OCI-M2 (cell line): ENCODE measurements around the gene PREX1.
A peak's percentile ranks its signal among the peaks of the same experiment; 100 is the strongest.

Source experiments
- DNase-seq: peaks from one replicate; lab custom pipeline; 2025; ENCODE audit not compliant: unreplicated experiment; lab: John Stamatoyannopoulos, UW

PREX1 gene

DNA sequence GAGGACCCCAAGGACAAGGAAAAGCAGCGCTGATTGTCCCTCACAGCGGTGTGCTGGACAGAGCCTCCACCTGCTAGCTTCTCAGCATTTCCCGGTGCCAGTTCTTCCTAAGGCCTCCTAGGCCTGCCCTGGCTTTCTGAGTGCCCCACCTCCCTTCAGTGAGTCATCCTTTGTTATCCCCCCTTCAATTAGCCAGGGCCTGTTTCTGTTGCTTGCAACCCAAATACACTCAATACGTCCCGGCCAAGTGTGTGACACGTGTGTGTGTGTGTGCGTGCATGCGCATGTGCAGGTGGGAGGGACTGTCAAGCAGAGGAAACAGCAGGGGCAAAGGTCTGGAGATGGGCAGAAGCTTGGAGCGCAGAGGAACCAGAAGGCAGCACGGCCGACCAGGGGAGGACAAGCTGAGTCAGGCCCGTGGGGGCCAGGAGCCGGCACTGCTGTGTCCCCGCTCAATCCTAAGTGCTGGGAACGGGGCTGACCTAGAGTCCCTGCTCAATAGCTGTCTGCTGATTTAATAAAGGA lies 159.8 kb downstream of the PREX1 start:
- DNase-seq: no peak

DNA sequence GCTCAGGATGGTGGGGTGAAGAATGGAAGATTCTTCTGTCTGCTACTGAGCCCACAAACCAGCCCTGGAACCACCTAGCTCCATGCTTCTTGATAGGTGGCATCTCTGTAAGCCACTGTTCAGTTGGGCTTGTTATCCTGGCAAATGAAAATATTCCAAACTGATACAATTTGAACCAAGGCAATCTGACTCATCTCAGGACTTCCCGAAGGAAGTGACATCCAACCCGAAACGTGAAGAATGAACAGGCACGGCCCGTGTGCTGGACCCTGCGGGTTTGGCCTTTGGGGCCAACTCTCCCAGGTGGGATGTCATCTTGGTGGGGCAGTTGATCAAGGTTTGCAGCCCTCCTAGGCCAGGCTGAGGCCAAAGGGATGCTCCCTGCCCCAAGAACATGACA lies 160.3 kb downstream of the PREX1 start:
- DNase-seq: no peak

DNA sequence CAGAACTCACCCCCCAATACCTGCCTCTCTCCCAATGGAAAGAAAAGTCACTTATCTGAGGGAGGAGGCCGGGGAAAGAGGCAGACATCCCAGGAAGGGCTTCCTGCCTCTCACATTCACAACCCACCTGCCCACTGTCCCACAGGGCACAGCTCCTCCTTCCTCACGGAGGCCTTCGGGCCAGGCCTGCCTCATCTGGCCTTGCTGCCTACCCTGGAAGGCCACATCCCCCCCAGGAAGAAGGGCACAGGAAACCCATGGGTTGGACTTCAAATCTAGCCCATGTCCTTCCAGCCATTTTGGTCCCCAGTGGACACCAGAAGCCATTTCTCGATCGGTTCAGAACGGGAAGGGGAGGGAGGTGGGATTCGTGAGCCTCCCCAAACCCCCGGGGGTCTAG lies 162.0 kb downstream of the PREX1 start:
- no peak for DNase-seq

DNA sequence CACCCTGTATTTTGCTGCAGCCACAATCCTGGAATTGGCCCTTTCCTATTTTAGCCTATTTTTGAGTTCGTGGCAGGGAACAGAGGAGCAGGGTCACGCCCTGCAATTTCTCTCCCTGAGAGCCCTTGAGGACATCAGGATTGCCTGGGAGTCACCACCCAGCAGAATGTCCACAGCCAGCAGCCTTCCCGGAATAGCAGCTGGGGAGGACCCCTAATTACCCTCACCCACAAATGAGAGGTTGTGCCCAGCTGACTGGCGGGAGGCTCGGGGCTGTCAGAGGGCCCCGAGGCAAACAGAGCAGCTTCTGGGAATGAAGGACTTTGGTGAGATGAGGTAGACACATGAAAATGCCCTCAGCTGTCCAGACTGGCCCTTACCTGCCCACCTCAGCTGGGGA lies 165.1 kb downstream of the PREX1 start:
- no peak for DNase-seq

DNA sequence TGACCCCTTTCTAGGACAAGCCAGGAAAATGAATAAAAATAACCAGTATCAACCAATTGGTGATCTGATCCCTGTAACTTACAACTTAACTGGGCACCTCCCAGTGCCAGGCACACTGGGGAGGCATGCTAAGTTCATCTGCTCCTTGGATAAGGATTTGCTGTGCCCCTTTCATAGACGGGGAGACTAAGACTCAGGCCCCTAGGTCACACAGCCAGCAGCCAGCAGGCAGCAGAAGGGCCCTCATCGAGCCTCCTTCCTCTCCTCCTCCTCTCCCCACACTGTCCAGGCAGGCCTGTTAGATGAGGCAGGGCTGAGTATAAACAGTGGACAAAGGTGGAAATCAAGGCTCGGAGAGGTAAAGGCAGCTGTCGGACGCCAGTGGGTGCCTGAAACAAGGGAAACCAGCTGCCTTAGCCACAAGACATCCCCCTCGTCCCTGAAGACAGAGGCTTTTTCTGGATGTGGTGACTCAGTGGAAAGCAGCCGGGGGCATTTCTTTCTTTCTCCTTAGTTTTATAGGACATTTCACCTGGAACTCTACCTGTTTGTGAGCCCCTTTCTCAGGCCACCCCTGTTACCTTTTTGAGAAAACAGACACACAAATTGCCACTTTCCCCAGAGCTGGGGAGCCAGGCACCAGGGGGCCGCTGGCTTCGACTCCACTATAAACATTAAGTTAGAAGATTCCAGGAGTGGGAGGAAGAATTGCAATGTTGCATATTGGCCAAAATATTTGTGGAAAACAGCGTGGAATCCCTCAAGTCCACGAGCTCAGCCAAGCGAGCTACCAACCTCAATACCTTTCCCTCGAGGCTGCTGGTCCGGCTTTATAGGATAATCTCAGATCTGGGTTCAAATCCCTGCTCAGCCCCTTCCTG lies 166.0 kb downstream of the PREX1 start:
- DNase-seq: no peak

DNA sequence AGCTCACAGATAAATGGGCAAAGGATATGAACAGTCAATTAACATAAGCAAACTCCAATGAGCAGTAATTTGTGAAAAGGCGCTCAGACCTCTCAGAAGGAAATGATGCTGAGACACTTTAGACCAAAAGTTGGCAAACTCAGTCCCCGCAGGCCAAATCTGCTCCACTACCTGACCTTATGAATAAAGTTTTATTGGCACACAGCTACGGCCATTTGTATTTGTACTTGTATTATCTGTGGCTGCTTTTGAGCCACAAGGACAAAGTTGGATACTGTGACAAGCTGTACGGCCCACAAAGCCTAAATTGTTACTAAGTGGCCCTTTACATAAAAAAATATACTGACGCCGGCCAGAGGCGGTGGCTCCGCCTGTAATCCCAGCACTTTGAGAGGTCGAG lies 167.0 kb downstream of the PREX1 start:
- DNase-seq: no peak

DNA sequence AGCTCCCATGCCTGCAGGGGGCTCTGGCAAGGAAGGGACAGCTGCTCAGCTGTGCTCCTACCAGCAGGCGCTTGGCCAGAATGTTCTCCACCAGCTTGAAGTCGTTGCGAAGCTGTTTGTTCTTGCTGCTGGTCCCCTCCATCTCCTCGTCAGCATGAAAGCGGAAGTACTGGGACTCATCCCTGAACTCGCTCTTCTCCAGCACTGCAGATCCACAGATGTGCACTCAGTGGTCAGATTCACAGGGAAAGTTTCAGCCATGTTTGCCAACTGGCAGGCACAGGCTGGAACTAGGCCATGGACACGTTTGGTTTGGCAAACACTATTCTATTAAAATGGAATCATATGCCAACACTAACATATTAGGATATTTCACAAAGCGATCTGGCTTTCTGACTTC lies 167.9 kb downstream of the PREX1 start:
- no peak for DNase-seq

DNA sequence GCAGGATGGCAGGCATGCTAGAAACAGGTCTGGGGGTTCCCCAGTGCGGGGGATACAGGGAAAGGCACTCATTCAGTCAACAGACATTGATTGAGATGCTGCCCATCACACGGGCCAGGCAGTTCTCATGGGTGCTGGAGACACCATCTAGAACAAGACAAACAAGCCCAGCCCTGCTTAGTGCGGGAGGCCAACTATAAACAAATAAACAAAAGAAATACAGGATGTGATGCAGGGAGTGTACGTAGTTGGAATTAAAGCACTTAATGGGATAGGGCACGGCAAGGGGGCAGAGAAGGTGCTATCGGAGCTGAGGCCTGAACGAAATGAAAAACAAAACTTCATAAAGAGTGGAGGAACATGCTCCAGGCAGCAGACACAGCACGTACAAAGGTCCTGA lies 169.3 kb downstream of the PREX1 start:
- DNase-seq: no peak

DNA sequence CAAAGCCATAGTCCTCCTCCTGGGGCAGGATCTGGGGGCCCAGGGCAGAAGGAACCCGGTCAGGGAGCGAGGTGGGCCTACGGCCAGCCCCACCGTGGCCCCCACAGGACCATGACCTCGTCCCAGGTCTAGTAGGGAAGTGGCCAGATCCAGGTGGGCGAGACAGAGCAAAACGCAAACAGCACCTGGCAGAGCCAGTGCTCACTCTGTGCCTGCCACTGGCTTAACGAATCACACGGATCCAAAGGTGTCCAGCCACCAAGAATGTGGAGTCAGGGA lies 169.7 kb downstream of the PREX1 start:
- no peak for DNase-seq

DNA sequence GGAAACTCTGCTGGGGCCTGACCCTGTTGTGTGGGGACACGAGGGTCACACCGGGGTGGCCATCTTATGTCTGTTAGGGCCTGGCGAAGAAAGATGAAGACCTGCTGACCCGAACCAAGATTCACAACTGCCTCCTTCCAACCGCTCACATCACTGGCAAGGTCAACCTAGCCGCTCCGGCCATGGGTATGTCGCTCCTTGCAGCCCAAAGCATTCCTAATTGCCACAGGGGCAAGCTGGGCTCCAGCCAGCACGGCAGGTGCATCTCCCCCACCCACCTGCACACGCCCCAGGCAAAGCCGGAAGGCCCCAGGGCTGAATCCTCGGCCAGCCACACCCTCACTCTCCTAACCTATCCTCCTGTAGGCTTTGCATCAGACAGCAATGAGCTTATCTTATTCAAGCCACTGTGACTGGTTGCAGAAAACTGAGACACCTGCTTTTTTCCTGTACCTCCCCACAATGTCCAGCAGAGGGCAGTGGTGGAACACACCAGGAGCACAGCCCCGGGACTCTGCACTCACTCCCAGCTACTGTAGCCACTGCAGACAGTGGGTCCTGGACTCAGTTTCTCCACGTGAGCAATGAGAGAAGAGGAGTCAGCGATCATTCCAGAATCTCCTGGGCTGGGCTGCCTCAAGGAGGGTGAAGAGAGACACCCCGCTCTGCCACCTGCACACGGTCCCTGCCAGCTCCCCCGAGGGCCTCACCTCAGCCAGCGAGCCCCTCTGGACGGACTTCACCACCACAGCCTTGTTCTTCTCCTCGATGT lies 170.2 kb downstream of the PREX1 start:
- peak; percentile 7 for DNase-seq

DNA sequence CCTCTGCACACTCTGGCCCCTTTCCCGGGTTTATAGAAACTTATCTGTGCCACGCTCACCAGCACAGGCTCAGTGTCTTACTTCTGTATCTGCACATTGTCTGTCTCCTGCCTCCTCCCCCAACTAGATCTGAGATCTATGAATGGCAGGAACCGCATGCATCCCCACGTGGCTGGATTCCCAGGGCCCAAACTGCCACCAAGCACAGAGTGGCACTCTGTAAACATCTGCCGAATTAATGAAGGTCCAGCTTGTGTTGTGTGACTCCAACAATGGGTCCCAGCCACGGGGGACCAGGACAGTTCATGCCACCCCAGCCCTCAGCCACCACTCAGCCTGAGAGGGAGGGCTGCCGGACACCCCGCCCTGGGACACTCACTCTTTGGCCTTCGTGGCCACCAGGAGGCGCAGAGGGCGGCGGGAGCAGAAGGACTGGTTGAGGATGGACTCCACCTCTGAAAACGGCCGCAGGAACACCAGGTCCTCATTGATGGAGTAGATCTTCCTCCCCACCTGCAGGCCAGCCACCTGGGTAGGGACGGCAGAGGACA lies 171.1 kb downstream of the PREX1 start:
- no peak for DNase-seq

DNA sequence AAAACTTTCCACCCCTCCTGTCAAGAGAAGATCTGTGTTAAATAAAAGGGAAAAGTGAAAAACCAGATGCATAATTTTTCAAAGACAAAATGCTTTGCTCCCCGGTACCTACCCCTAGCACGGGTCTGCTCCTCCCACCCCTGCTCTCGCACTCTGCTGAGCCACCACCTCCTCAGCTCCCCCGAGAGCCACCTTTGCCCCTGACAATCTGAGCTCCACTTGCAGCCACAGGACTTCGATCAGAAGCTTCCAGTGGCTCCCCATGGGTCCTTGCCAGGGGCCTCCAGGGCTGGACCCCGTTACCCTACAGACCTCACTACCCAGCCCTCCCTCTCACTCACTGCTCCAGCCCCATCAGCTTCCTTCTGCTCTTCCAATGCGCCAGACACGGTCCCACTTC lies 171.7 kb downstream of the PREX1 start:
- no peak for DNase-seq

DNA sequence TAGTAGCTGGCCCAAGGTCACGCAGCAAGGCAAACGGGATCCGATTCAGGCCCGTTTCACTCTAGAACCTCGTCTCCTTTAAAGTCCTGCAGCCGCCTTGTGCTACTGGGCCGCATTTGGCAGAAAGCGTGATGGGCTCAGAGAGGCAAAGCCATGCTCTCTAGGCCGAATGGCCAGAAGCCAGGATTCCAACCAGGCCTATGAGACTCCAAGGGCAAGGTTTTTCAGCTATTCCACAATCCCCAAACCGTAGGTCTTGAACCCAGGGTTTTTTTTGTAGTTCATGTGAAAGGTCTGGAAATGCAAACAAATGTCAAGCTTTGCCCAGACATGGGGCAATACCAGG lies 174.1 kb downstream of the PREX1 start:
- DNase-seq: no peak

DNA sequence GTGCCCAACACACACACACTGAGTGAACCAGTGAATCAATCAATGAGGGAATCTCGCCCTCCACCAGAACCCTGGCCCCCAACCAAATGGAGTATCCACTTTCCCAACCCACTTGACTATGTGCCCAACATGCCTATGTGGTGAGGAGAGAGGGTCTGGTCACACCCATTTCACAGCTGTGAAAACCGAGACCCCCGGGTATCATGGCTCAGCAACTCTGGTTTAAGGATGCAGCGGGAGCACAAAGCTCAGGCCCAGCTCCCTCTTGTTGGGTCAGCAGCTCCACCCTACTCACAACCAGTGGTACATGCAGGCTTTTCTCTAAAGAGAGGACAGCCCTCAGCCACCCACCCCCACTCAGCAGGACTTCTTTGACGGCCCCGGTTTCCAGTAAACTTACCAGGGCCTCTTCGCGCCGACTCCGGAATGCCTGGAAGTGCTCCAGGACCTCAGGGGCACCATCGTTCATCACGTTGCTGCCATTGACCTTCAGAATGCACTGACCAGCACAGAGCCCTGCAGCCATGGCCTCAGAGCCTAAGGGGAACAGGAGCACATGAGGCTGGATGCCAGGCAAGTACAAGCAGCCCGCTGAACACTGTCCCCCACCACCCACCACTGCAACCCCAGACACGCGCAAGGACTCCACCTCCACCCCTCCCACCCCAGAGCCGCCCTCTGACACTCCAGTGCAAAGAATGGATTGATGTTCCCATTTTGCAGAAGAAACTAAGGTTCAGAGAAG lies 174.7 kb downstream of the PREX1 start:
- no peak for DNase-seq

DNA sequence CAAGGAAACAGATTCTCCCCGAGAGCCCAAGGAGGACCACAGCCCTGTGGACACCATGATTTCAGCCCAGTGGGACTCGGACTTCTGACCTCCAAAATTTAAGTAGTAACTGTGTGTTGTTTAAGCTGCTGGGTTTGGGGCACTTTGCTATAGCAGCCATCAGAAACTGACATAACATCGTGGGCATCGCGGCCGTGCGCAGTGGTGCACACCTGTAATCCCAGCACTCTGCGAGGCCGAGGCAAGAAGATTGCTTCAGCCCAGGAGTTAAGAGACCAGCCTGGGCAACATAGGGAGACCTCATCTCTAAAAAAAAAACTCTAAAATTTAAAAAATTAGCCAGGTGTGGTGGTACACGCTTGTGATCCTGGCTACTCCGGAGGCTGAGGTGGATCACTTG lies 175.8 kb downstream of the PREX1 start:
- no peak for DNase-seq

DNA sequence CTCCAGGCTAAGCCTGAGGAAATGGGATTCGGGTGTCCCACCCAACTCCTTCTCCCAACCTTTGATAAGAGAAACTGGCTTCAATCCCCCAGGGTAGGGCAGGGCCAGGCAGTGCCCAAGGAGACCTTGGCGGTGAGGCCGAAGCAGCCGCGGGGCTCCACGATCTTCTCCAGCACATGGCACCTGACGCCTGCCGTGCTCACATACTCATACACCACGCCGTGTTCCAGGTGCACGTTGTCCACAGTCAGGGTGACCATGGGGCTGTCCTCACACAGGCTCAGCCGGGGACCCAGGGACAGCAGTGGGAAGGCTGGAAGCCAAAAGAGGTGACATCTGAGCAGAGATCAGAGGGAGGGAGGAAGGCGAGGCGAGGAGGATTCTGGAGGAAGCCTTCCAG lies 176.5 kb downstream of the PREX1 start:
- DNase-seq: no peak

DNA sequence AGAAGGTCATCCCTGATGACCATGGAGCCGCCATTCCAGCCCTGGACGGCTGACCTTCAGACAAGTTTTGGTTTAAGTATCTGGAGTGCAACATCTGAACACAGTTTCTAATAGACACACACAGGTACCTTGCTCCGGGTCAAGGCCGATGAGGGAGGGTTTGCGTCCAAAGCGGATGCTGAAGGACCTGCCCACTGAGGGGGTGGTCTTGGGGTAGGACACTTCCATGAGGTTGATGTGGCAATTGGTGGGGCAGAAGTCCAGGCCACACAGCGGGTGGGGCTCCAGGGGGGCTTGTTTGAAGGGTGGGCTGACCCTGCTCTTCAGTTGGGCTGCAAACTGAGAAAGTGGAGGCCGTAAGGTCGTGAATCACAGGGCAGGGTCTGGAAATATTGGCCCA lies 177.9 kb downstream of the PREX1 start:
- DNase-seq: no peak

DNA sequence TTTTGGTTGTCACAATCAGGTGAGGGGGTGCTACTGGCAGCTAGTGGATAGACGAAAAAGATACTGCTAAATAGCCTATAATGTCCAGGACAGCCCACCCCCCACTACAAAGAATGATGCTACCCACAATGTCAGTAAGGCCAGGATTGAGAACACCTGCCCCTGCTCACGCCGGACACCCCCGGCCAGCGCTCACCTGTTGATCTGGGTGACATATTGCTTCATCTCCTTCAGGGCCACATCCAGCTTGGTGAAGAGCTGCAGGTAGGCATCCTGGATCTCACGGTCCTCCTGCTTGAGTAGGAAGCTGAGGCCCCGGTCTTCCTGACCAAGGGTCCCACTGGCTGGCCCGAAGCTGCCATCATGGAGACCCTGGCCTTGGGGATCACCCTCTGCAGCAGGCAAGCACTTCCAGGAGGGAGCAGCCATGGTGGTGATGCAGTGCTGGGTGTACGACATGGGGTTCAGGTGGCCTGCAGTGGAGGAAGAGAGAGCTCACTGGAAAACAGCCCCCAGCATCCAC lies 178.6 kb downstream of the PREX1 start:
- DNase-seq: no peak

DNA sequence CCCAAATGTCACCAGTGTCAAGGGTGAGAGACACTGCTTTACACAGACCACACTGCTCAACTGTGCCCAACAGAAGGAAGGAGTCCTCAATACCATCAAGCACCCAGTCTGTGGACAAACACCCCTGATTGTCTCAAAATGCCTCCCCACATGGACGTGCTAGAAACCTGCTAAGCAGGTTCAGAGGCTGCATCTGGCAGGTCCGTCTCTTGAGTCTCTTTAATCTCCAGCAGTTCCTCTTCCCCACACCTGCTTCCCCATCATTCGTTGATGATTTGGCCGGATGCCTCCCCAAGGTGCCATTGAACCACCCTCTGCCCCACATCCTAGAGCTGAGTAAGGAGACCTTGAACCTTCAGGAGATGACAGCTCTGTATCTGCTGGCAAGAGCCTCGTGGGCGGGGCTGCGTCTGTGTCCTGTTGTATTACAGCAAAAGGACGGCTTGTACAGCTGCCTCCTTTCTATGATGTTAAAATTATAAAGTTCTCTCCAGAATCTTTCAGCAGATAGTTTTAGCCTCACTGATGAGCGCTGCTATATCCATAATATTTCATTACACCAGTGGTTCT lies 179.2 kb downstream of the PREX1 start:
- no peak for DNase-seq

DNA sequence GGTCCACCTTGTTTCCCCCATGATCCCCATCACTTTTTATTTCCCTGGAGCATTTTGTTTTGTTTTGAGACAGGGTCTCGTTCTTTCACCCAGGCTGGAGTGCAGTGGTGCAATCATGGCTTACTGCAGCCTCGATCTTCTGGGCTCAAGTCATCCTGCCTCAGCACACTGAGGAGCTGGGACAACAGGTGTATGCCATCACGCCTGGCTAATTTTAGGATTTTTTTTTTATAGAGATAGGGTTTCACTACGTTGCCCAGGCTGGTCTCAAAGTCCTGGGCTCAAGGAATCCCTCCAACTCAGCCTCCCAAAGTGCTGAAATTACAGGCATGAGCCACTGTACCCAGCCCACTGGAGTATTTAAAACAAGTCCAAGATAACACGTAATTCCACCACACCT lies 179.9 kb downstream of the PREX1 start:
- no peak for DNase-seq

DNA sequence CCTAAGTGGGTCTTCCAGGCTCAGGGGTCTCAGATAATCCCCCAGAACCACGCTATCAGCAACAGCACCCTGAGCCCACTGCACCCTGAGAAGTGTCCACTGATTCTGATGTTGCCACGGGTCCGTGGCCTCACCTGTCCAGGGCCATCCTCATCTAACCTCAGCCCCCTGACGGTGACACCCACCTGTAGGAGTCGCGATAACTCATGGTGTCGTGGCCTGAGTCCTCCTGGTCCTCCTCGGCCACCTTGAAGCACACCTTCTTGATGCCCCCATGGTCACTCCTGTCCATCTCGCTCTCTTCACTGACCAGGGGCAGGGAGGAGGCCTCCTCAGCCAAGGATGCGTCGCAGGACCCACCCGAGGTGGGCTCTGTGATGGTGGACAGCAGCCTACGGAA lies 182.1 kb downstream of the PREX1 start:
- no peak for DNase-seq
